ENCODE data around the gene OR1M1.

DNA sequence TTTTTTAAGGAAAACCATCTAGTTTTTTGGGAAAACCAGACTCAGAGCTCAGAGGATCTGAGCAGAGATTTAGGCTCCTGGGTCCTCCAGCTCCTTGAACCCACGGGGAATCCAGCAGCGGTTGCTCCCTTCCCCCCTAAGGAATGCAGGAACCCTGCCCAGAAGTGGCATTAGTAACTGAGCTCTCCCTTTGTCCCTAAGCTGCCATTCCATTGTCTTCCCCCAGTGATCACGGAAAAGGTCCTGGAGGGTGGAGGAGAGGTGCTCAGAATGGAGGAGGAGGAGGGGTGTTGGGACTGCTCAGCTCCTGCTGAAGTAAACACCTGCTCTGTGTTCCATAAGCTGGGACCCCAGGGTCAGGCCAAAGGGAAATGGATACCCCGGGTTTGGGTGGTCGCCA, 16.8 kb upstream of the OR1M1 start:
- no peak for TF ChIP-seq GABPA (IDR thresholded peaks at IDR 0.05; ENCODE audit: low read depth)
- TF ChIP-seq, protein P1, sequence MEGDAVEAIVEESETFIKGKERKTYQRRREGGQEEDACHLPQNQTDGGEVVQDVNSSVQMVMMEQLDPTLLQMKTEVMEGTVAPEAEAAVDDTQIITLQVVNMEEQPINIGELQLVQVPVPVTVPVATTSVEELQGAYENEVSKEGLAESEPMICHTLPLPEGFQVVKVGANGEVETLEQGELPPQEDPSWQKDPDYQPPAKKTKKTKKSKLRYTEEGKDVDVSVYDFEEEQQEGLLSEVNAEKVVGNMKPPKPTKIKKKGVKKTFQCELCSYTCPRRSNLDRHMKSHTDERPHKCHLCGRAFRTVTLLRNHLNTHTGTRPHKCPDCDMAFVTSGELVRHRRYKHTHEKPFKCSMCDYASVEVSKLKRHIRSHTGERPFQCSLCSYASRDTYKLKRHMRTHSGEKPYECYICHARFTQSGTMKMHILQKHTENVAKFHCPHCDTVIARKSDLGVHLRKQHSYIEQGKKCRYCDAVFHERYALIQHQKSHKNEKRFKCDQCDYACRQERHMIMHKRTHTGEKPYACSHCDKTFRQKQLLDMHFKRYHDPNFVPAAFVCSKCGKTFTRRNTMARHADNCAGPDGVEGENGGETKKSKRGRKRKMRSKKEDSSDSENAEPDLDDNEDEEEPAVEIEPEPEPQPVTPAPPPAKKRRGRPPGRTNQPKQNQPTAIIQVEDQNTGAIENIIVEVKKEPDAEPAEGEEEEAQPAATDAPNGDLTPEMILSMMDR (IDR thresholded peaks at IDR 0.05; ENCODE audit: insufficient read depth, low read length) = no peak

All from HL-60 (cell line).